HepG2 (cell line): ENCODE results near the gene ANKRD12. TPM values are rescaled to one million over a fixed set of nuclear protein-coding genes. Genes with fewer than 3 reads are reported as not detected.

Experiments used
- FOXA1 ChIP-seq, 2 experiments: fragments of 450-650 bp in 1 of 2; sonication (generic) in 1 of 2; formaldehyde crosslinking in 1 of 2; IDR thresholded peaks; 2 replicates each; pipeline versions ENCODE4 v1.4.0 to v1.6.1; 2016 to 2020; ENCODE audit warnings: missing genetic modification reagents in 1 of 2
- FOXP1 ChIP-seq, 2 experiments: fragments of 450-650 bp in 1 of 2; IDR thresholded peaks; 2 replicates each; pipeline ENCODE4 v1.6.1; 2017 to 2018; ENCODE audit warnings: antibody characterized with exemption in 1 of 2
- HNRNPK ChIP-seq: fragments of 200-400 bp; formaldehyde crosslinking; IDR thresholded peaks from 2 replicates; pipeline ENCODE4 v1.6.1; 2018; ENCODE audit warnings: low read length, low read depth, moderate library complexity, mild to moderate bottlenecking; ENCODE audit not compliant: poor library complexity, severe bottlenecking
- JARID2 ChIP-seq: sonication (generic); formaldehyde crosslinking; IDR thresholded peaks from 2 replicates; pipeline ENCODE4 v1.8.1; 2023; ENCODE audit warnings: missing genetic modification reagents, inconsistent platforms; ENCODE audit not compliant: insufficient replicate concordance
- JDP2 ChIP-seq: sonication (generic); formaldehyde crosslinking; IDR thresholded peaks from 2 replicates; pipeline ENCODE4 v1.8.1; 2022; ENCODE audit warnings: missing genetic modification reagents, borderline replicate concordance
- NFATC3 ChIP-seq: sonication (generic); formaldehyde crosslinking; IDR thresholded peaks from 2 replicates; pipeline ENCODE4 v1.5.1; 2020; ENCODE audit warnings: mild to moderate bottlenecking, missing genetic modification reagents
- NONO ChIP-seq, 2 experiments: fragments of 450-650 bp in 1 of 2; sonication (generic) in 1 of 2; formaldehyde crosslinking in 1 of 2; IDR thresholded peaks in 1 of 2; conservative IDR thresholded peaks in 1 of 2; 2 replicates each; pipeline versions ENCODE4 v1.6.1 to v1.8.0; 2017 to 2022; ENCODE audit warnings: mild to moderate bottlenecking in 1 of 2, missing genetic modification reagents in 1 of 2, moderate library complexity in 1 of 2
- NR3C1 ChIP-seq: sonication (generic); formaldehyde crosslinking; IDR thresholded peaks from 2 replicates; pipeline ENCODE4 v1.4.0; 2020; ENCODE audit warnings: missing genetic modification reagents
- PAF1 ChIP-seq: IDR thresholded peaks from 2 replicates; pipeline ENCODE4 v1.6.1; 2016; ENCODE audit warnings: missing genetic modification reagents, missing compliant biosample characterization
- PHF20 ChIP-seq: sonication (generic); formaldehyde crosslinking; IDR thresholded peaks from 2 replicates; pipeline ENCODE4 v1.5.0; 2020; ENCODE audit warnings: mild to moderate bottlenecking, missing genetic modification reagents
- SETDB1 ChIP-seq: sonication (generic); formaldehyde crosslinking; IDR thresholded peaks from 2 replicates; pipeline ENCODE4 v1.5.1; 2020; ENCODE audit warnings: missing genetic modification reagents, mild to moderate bottlenecking, borderline replicate concordance
- SP1 ChIP-seq, 2 experiments: fragments of 450-650 bp in 1 of 2; sonication (generic) in 1 of 2; formaldehyde crosslinking in 1 of 2; IDR thresholded peaks; 2 replicates each; pipeline versions ENCODE4 v1.4.0 to v1.6.1; 2016 to 2020; ENCODE audit warnings: missing genetic modification reagents in 1 of 2
- SRSF4 ChIP-seq: fragments of 200-400 bp; formaldehyde crosslinking; IDR thresholded peaks from one replicate; pipeline ENCODE4 v1.6.1; 2018; ENCODE audit warnings: mild to moderate bottlenecking, low read depth, low read length, moderate library complexity; ENCODE audit not compliant: poor library complexity, severe bottlenecking
- SSRP1 ChIP-seq: IDR thresholded peaks from 2 replicates; pipeline ENCODE4 v1.6.1; 2016; ENCODE audit warnings: control low read depth
- THRA ChIP-seq: sonication (generic); formaldehyde crosslinking; IDR thresholded peaks from 2 replicates; pipeline ENCODE4 v1.4.0; 2020; ENCODE audit warnings: missing genetic modification reagents, borderline replicate concordance
- ZFX ChIP-seq: sonication (generic); formaldehyde crosslinking; IDR thresholded peaks from 2 replicates; pipeline ENCODE4 v1.4.0; 2020; ENCODE audit warnings: mild to moderate bottlenecking, low read depth, missing genetic modification reagents, moderate library complexity
- ZNF263 ChIP-seq: sonication (generic); formaldehyde crosslinking; IDR thresholded peaks from 2 replicates; pipeline ENCODE4 v1.4.0; 2020; ENCODE audit warnings: missing genetic modification reagents
- ZNF382 ChIP-seq: sonication (generic); formaldehyde crosslinking; IDR thresholded peaks from 2 replicates; pipeline ENCODE4 v1.5.0; 2020; ENCODE audit warnings: missing genetic modification reagents, mild to moderate bottlenecking, borderline replicate concordance
- ZNF430 ChIP-seq: sonication (generic); formaldehyde crosslinking; IDR thresholded peaks from 2 replicates; pipeline ENCODE4 v1.9.0; 2021; ENCODE audit warnings: mild to moderate bottlenecking, missing genetic modification reagents
- ZNF460 ChIP-seq: sonication (generic); formaldehyde crosslinking; IDR thresholded peaks from 2 replicates; pipeline ENCODE4 v1.5.1; 2020; ENCODE audit warnings: missing genetic modification reagents, mild to moderate bottlenecking, borderline replicate concordance
- ZNF512 ChIP-seq: sonication (generic); formaldehyde crosslinking; IDR thresholded peaks from 2 replicates; pipeline ENCODE4 v1.4.0; 2020; ENCODE audit warnings: mild to moderate bottlenecking, missing genetic modification reagents
- ZNF605 ChIP-seq: sonication (generic); formaldehyde crosslinking; IDR thresholded peaks from 2 replicates; pipeline ENCODE4 v1.8.0; 2022; ENCODE audit warnings: mild to moderate bottlenecking, missing genetic modification reagents
- ZNF616 ChIP-seq: sonication (generic); formaldehyde crosslinking; IDR thresholded peaks from 2 replicates; pipeline ENCODE4 v1.5.0; 2020; ENCODE audit warnings: low read depth, mild to moderate bottlenecking, missing genetic modification reagents
- ZNF703 ChIP-seq: sonication (generic); formaldehyde crosslinking; IDR thresholded peaks from 2 replicates; pipeline ENCODE4 v1.5.1; 2020; ENCODE audit warnings: missing genetic modification reagents, mild to moderate bottlenecking, moderate library complexity, borderline replicate concordance
- ZNF709 ChIP-seq: sonication (generic); formaldehyde crosslinking; IDR thresholded peaks from 2 replicates; pipeline ENCODE4 v1.5.0; 2020; ENCODE audit warnings: mild to moderate bottlenecking, missing genetic modification reagents
- ZNF776 ChIP-seq: sonication (generic); formaldehyde crosslinking; IDR thresholded peaks from 2 replicates; pipeline ENCODE4 v1.4.0; 2020; ENCODE audit warnings: mild to moderate bottlenecking, missing genetic modification reagents
- polyA plus RNA-seq, 8 experiments: library from polyadenylated mRNA; depleted of rRNA in 3 of 8; stranded (reverse) in 7 of 8; unstranded in 1 of 8; fragments of >200 nt; fragmentation: Illumina TruSeq in 4 of 8; extraction: Trizol in 4 of 8; gene quantifications; 2 replicates each; pipeline versions ENCODE4 v1.2.1 to v1.2.3, GENCODE V29; 2011 to 2016; ENCODE audit warnings: low read depth in 4 of 8, missing spikeins in 1 of 8, mixed read lengths in 1 of 8; ENCODE audit not compliant: insufficient read depth in 1 of 8
- total RNA-seq, 5 experiments: library from RNA; depleted of rRNA; stranded (reverse); fragments of >200 nt; fragmentation: Illumina TruSeq; extraction: Trizol; gene quantifications; 2 replicates each; pipeline ENCODE4 v1.2.3, GENCODE V29; 2016; ENCODE audit warnings: low read depth in 1 of 5

ANKRD12 gene
- total and polyA plus RNA-seq, 2 of the 13 experiments (the other 11 are each of a cell fraction or from before 2014, with no cell fraction given): 6.0 to 23.2 TPM

GRCh38 chr18:9136315-9137155, at the start of gene ANKRD12 (continued):
- no peak for TF ChIP-seq JDP2 (CRISPR knock-in tag)
- TF ChIP-seq SETDB1: no peak
- TF ChIP-seq SRSF4: no peak
- TF ChIP-seq ZNF263: peak; percentile 60; the same call in 1 of the 2 replicates
- peak; percentile 55 for TF ChIP-seq PHF20 (CRISPR knock-in tag)
- TF ChIP-seq NONO (IDR thresholded peaks at IDR 0.05): no peak
- peak; percentile 93 for TF ChIP-seq NONO (CRISPR knock-in tag; conservative IDR thresholded peaks at IDR 0.05)
- TF ChIP-seq PAF1 (CRISPR knock-in tag): no peak
- TF ChIP-seq HNRNPK: no peak
- no peak for TF ChIP-seq ZNF512 (CRISPR knock-in tag)
- no peak for TF ChIP-seq NFATC3
- TF ChIP-seq FOXA1 (IDR thresholded peaks at IDR 0.05): no peak
- TF ChIP-seq FOXA1 (CRISPR knock-in tag; IDR thresholded peaks at IDR 0.05): peak; percentile 19; the same call in 1 of the 2 replicates
- peak; percentile 70; the same call in 1 of the 2 replicates for TF ChIP-seq ZFX (CRISPR knock-in tag)
- TF ChIP-seq ZNF382 (CRISPR knock-in tag): no peak
- TF ChIP-seq ZNF703 (CRISPR knock-in tag): no peak
- TF ChIP-seq ZNF605 (CRISPR knock-in tag): no peak
- peak; percentile 61 for TF ChIP-seq ZNF709 (CRISPR knock-in tag)
- peak; percentile 74 for TF ChIP-seq ZNF776 (CRISPR knock-in tag)
- no peak; the same call in 1 of the 2 replicates for TF ChIP-seq ZNF430
- TF ChIP-seq SSRP1: no peak; the same call in 1 of the 2 replicates
- no peak for TF ChIP-seq JARID2
- TF ChIP-seq NR3C1 (CRISPR knock-in tag): no peak
- no peak for TF ChIP-seq ZNF460
- no peak for TF ChIP-seq FOXP1 (IDR thresholded peaks at IDR 0.05)
- 0 out of 2 replicates have a peak, but pooled peaks have one; percentile 7 for TF ChIP-seq FOXP1 (CRISPR knock-in tag; IDR thresholded peaks at IDR 0.05)
- TF ChIP-seq SP1 (IDR thresholded peaks at IDR 0.05): no peak
- TF ChIP-seq SP1 (CRISPR knock-in tag; IDR thresholded peaks at IDR 0.05): peak; percentile 74
- TF ChIP-seq ZNF616 (CRISPR knock-in tag): peak; percentile 37; the same call in 1 of the 2 replicates
- TF ChIP-seq THRA (CRISPR knock-in tag): no peak
